HAP-1 (cell line): ENCODE data around the gene LRBA.
A peak's percentile ranks its signal among the peaks of the same experiment; 100 is the strongest.

Experiments used
- DNase-seq, 2 experiments: peaks; one replicate each; pipeline ENCODE4 v3.0.0-alpha.2; 2016 to 2020; ENCODE audit warnings: low spot score in 2 of 2
- H3K27me3 ChIP-seq: fragments of 250-450 bp; sonication (Bioruptor Pico); 2 replicates; pipeline ENCODE4 v1.5.1; 2020; ENCODE audit warnings: low read depth, mild to moderate bottlenecking, moderate library complexity
- H3K36me3 ChIP-seq: fragments of 250-450 bp; sonication (Bioruptor Pico); replicated peaks from 2 replicates; pipeline ENCODE4 v1.5.1; 2020; ENCODE audit warnings: mild to moderate bottlenecking
- H3K4me1 ChIP-seq: fragments of 250-450 bp; sonication (Bioruptor Pico); 2 replicates; pipeline ENCODE4 v1.5.1; 2020; ENCODE audit warnings: mild to moderate bottlenecking
- H3K4me3 ChIP-seq: fragments of 250-450 bp; sonication (Bioruptor Pico); 2 replicates; pipeline ENCODE4 v1.5.1; 2020; ENCODE audit warnings: mild to moderate bottlenecking, moderate library complexity
- H3K9me3 ChIP-seq: fragments of 250-450 bp; sonication (Bioruptor Pico); 2 replicates; pipeline ENCODE4 v1.5.1; 2020; ENCODE audit warnings: mild to moderate bottlenecking, moderate library complexity
- in situ Hi-C: fragments of 300-500 bp; cut with MboI; formaldehyde crosslinking; loops from 3 replicates; pipeline ENCODE4 v1.14.3; 2020; ENCODE audit warnings: low sequenced_read_pairs, inconsistent platforms, mixed read lengths

The LRBA gene

DNA sequence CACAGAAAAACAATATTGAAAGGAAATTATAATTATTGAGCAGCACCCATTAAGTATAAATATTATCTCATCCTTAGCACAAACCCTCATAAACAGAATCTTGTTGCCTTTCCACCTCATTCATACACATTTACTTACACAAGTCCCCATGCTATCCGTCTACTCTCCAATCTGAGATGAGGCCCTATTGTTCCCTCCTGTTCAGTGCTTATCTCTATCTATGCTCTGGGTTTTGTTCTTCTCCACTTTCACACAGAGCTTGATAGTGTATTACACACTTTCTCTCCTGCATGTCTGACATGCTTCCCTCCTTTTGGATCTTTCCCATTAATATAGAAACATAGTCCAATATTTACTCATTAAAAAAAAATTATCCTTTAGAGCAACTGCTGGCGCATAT lies 671.3 kb downstream of the LRBA start:
- no peak for DNase-seq
- Histone ChIP-seq H3K36me3 (no peaks in the 10 kb centered on the region), H3K9me3 (no peaks in the 10 kb centered on the region), H3K4me1 (no peaks in the 10 kb centered on the region), H3K27me3 (no peaks in the 10 kb centered on the region), H3K4me3 (no peak overlapping the region)
- in situ Hi-C loops = no loop called here

DNA sequence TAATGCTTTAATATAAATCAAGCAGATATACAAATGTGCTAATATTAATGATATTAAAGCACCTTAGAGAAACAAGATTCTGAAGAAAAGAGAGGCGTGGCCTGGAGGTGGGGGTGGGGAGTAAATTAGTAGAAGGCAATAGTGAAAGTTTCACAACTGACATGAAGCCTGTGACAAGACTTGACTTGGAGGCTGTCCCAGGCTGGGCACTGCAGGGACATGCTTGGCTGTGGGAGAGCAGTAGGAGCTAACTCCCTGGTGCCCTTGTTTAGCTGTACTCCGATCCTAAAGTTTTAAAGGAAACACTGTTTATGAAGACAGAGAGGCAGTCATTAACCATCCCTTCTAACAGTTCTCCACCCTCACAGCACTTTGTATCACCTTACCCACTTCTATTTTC lies 672.1 kb downstream of the LRBA start:
- no peaks in the 10 kb centered on the region for H3K27me3 ChIP-seq
- no peaks in the 10 kb centered on the region for H3K36me3 ChIP-seq
- in situ Hi-C loops = no loop called here
- peaks cover 4% of the 10 kb centered on the region for H3K4me1 ChIP-seq
- no peak overlapping the region for H3K4me3 ChIP-seq
- H3K9me3 ChIP-seq = no peaks in the 10 kb centered on the region
- DNase-seq = no peak

DNA sequence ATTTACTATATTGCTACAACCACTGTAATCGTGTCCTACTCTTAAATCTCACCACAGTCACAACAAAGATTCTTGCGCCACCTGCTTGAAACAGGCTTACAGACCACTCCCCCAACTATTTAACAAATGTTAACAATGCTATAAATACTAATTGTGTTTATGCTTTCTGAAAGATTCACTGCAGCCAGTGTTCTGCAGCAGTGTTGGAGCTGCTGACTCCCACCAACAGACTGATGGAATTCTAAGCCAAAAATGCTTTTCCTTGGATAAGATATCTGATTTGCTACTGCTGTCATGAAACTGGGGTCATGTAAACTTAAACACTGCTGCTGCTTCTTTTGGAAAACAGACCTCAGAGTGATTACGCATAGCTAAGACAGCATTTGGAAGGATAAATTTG lies 677.4 kb downstream of the LRBA start:
- peak; percentile 43 to 80 for DNase-seq
- H3K4me3 ChIP-seq = no peak overlapping the region
- H3K27me3 ChIP-seq = no peaks in the 10 kb centered on the region
- no peaks in the 10 kb centered on the region for H3K36me3 ChIP-seq
- peaks cover 13% of the 10 kb centered on the region for H3K4me1 ChIP-seq
- H3K9me3 ChIP-seq = no peaks in the 10 kb centered on the region
- in situ Hi-C loops = no loop called here

- Histone ChIP-seq H3K27me3 (no peaks in the 10 kb centered on the region), H3K9me3 (no peaks in the 10 kb centered on the region), H3K36me3 (no peaks in the 10 kb centered on the region), H3K4me1 (peaks cover 13% of the 10 kb centered on the region), H3K4me3 (no peak overlapping the region)
- DNase-seq = no peak
- in situ Hi-C loops = no loop called here
These were observed 678.2 kb downstream of the LRBA start for GRCh38 chr4:150336676-150337412.

DNA sequence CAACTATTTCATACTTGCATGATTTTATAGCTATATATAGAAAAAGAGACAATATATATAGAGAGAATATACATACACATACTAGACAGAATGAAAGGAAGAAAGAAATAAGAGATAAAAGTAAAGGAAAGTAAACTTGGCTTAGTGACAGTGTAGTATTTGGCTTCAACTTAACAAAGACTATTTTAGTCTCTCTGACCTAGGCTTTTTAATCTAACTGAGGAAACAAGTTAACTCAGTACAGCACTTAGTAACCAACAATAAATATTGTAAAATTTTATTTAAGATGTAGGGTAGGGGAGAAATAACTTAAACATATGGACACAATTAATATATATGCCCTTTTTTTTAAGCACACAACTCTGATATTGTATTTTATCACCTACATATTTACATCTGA lies 682.1 kb downstream of the LRBA start:
- Histone ChIP-seq H3K27me3 (no peaks in the 10 kb centered on the region), H3K9me3 (no peaks in the 10 kb centered on the region), H3K36me3 (no peaks in the 10 kb centered on the region), H3K4me1 (peaks cover 9% of the 10 kb centered on the region), H3K4me3 (no peak overlapping the region)
- in situ Hi-C loops = no loop called here
- DNase-seq = no peak

- no peaks in the 10 kb centered on the region for H3K27me3 ChIP-seq
- H3K4me3 ChIP-seq = no peak overlapping the region
- in situ Hi-C loops = no loop called here
- no peaks in the 10 kb centered on the region for H3K9me3 ChIP-seq
- no peak for DNase-seq
- 0 out of 2 replicates have a peak, but pooled peaks cover under 1% of the 10 kb centered on the region for H3K4me1 ChIP-seq
- H3K36me3 ChIP-seq = no peaks in the 10 kb centered on the region
These were observed 683.0 kb downstream of the LRBA start for GRCh38 chr4:150332086-150332485.

DNA sequence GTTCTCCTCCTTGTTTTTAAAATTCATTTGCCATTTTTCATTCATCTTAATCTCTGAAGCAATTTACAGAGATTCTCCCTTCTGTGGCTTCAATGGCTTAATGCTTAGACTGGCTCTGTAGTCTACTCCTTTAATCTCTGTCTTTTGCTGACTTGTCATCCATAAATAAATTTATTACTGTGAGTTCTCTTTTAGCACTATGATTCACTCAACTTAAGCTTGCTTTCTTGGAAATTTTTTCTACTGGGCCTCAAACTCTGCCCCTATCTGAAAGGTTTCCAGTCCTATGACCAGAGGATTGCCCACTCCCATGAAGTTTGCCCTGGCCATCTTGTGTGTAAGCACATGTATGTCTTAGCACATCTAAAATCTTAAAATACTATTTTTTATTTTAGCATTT lies 685.7 kb downstream of the LRBA start:
- no peaks in the 10 kb centered on the region for H3K9me3 ChIP-seq
- no peaks in the 10 kb centered on the region for H3K4me1 ChIP-seq
- no peak overlapping the region for H3K4me3 ChIP-seq
- no peak for DNase-seq
- in situ Hi-C loops = no loop called here
- H3K27me3 ChIP-seq = no peaks in the 10 kb centered on the region
- H3K36me3 ChIP-seq = no peaks in the 10 kb centered on the region

DNA sequence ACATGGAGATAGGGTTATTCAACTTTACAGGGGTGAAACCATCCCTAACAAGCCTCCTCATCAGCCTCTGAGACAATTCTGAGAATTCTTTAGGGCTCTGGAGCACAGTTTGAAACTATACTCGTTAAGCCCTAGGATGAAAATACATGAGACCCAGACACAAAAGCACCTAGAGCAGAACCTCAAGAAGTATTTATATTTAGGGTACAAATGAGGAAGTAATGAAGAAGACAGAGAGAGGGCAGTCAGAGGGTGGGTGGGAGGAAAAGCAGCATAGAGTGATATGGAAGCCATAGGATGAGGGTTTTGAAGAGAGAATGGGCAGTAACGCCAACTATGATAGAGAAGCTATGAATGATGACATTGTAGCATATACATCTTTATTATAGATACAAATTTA lies 686.6 kb downstream of the LRBA start:
- H3K4me1 ChIP-seq = no peaks in the 10 kb centered on the region
- no peak overlapping the region for H3K4me3 ChIP-seq
- no peaks in the 10 kb centered on the region for H3K9me3 ChIP-seq
- no peaks in the 10 kb centered on the region for H3K27me3 ChIP-seq
- in situ Hi-C loops = no loop called here
- no peak for DNase-seq
- no peaks in the 10 kb centered on the region for H3K36me3 ChIP-seq

DNA sequence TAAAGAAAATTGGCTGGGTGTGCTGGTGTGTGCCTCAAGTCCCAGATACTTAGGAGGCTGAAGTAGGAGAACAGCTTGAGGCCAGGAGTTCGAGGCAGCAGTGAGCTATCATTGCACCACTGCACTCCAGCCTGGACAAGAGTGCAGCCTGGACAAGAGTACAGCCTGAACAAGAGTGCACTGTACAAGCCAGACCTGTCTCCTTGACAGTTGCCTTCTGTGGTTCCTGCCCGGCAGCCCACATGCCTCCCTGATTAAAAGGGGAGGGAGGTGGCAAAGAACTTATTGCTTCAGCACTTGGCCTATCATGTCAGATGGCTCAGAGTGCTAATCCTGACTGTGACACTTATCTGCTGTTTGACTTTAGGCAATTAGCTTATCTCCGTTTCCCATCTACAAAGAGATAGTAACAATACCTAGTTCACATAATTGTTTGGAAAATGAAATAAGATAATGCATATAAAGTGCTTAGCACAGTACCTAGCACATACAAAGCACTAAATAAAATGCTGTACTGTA lies 687.8 kb downstream of the LRBA start:
- H3K27me3 ChIP-seq = no peaks in the 10 kb centered on the region
- in situ Hi-C loops = no loop called here
- no peaks in the 10 kb centered on the region for H3K4me1 ChIP-seq
- H3K4me3 ChIP-seq = no peak overlapping the region
- H3K36me3 ChIP-seq = no peaks in the 10 kb centered on the region
- no peaks in the 10 kb centered on the region for H3K9me3 ChIP-seq
- no peak for DNase-seq

- Histone ChIP-seq H3K9me3 (no peaks in the 10 kb centered on the region), H3K36me3 (no peaks in the 10 kb centered on the region), H3K4me1 (0 out of 2 replicates have a peak, but pooled peaks cover 3% of the 10 kb centered on the region), H3K27me3 (no peaks in the 10 kb centered on the region), H3K4me3 (no peak overlapping the region)
- no peak for DNase-seq
- in situ Hi-C loops = no loop called here
These were observed 689.2 kb downstream of the LRBA start for GRCh38 chr4:150325872-150326271.

GRCh38 chr4:150323406-150324325 lies 691.4 kb downstream of the LRBA start:
- no peak for DNase-seq
- in situ Hi-C loops = no loop called here
- no peaks in the 10 kb centered on the region for H3K27me3 ChIP-seq

DNA sequence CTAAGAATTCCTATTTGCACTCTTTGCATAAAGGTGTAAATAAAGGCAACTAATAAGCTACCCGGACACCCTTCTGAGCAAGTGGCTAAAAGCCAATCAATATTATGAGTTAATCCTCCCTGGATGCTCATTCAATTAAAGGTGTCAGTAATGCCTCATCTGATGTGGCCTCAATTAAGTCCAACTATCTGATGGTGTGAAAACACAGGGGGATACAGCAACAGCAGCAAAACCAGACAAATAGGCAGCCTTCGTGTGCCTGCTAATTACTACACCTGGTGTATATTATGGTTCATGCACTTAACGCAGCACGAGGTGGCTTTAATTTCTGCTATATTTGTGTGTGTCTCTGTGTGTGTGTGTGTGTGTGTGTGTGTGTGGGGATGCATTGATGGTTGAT lies 692.4 kb downstream of the LRBA start:
- H3K9me3 ChIP-seq = no peaks in the 10 kb centered on the region
- H3K4me3 ChIP-seq = no peak overlapping the region
- no peak for DNase-seq
- no peaks in the 10 kb centered on the region for H3K27me3 ChIP-seq
- H3K4me1 ChIP-seq = 0 out of 2 replicates have a peak, but pooled peaks cover 3% of the 10 kb centered on the region
- in situ Hi-C loops = no loop called here
- no peaks in the 10 kb centered on the region for H3K36me3 ChIP-seq

More at GRCh38 chr4:150323406-150324325, 691.4 kb downstream of the LRBA start:
- Histone ChIP-seq H3K4me1 (0 out of 2 replicates have a peak, but pooled peaks cover 3% of the 10 kb centered on the region), H3K9me3 (no peaks in the 10 kb centered on the region), H3K36me3 (no peaks in the 10 kb centered on the region), H3K4me3 (no peak overlapping the region)

- Histone ChIP-seq H3K36me3 (no peaks in the 10 kb centered on the region), H3K4me1 (0 out of 2 replicates have a peak, but pooled peaks cover 3% of the 10 kb centered on the region), H3K4me3 (no peak overlapping the region), H3K9me3 (no peaks in the 10 kb centered on the region), H3K27me3 (no peaks in the 10 kb centered on the region)
- DNase-seq = no peak
- in situ Hi-C loops = no loop called here
These were observed 694.0 kb downstream of the LRBA start for GRCh38 chr4:150321113-150321512.

DNA sequence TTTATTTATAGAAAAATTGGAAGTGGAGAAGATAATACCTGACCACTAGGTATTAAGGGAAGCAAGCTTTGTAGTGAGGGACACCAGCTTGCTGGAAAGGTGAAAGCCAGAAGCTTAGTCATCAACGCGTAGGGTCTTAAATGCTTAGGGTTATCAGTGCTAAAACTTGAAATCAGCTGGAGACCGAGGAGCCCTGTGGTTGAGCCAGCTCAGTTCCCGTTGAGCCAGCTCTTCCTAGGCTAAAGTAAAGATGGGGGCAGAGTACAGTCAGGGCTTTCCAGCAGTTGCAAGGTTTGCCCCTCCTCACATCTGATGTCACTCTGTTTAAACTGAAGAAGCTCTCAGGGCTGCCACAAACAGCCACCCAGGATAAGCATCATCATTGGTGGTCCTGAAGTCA lies 696.1 kb downstream of the LRBA start:
- Histone ChIP-seq H3K27me3 (no peaks in the 10 kb centered on the region), H3K4me3 (no peak overlapping the region), H3K4me1 (peaks cover 13% of the 10 kb centered on the region; the same call in 1 of the 2 replicates), H3K36me3 (no peaks in the 10 kb centered on the region; the same call in 1 of the 2 replicates), H3K9me3 (no peaks in the 10 kb centered on the region)
- no peak for DNase-seq
- in situ Hi-C loops = no loop called here
